Measurements from ENCODE around the gene UTP11.

UTP11 gene

GRCh38 chr1:38074302-38074677, 61.8 kb downstream of the UTP11 start:
- DNase-seq = no peak

Measured in NCI-H187 treated with DMSO at 0.1 percent for 48 hours (cell line).